GM18520 (cell line): ENCODE measurements around the gene SPON1.

Source experiments
- ATAC-seq: cut with Tn5 transposase; IDR thresholded peaks from one replicate; pipeline ENCODE4 v1.9.1; 2021; ENCODE audit not compliant: unreplicated experiment

Gene SPON1

GRCh38 chr11:14309425-14310192 is 347.1 kb downstream of the SPON1 start:
- ATAC-seq = no peak

GRCh38 chr11:14310679-14311078 is 348.2 kb downstream of the SPON1 start:
- no peak for ATAC-seq

GRCh38 chr11:14312736-14313438 is 350.4 kb downstream of the SPON1 start:
- ATAC-seq = no peak

- ATAC-seq = no peak
These were observed 351.6 kb downstream of the SPON1 start for GRCh38 chr11:14314127-14314526.

- no peak for ATAC-seq
These were observed 352.6 kb downstream of the SPON1 start for GRCh38 chr11:14315130-14315529.
